ENCODE results near the gene MLLT11. TPM values are rescaled to one million over a fixed set of nuclear protein-coding genes. Genes with fewer than 3 reads are reported as not detected.

Gene MLLT11
- total and polyA plus RNA-seq, 10 of the 15 experiments (the other 5 are each of a cell fraction or from before 2014, with no cell fraction given): 6.2 to 27.3 (median 9.2) TPM

- H3K4me3 ChIP-seq: no peak overlapping the region
- FAIRE-seq: no peak
- intact Hi-C loops (cut with micrococcal nuclease; ENCODE audit: unreplicated experiment): no loop called here
- H3K27ac ChIP-seq (ENCODE audit: control insufficient read depth, insufficient read depth): no peak overlapping the region
- ChIA-PET POLR2A (interaction anchor here (0.6 kb wide), 1 partner anchor 31 kb away, joined by 7 read pairs; no protein-coding TSS in a partner anchor), SMC1A (ENCODE audit: uncharacterized antibody, unreplicated experiment) (interaction anchor here (1.4 to 3.3 kb wide), 2 partner anchors 9 to 49 kb away, joined by 4 to 15 read pairs; partner anchors contain the start of gene TNFAIP8L2), CTCF (interaction anchor here (0.6 to 1.0 kb wide), 2 partner anchors 8 kb away, joined by 3 to 6 read pairs; no protein-coding TSS in a partner anchor), RAD21 (ENCODE audit: unreplicated experiment) (no interaction called here)
- no peak for ATAC-seq
- no peaks in the 10 kb centered on the region for H3K27me3 ChIP-seq (replicated peaks in 1 of 2; ENCODE audit: control insufficient read depth in 2 of 2, insufficient read depth in 2 of 2, low read length in 1 of 2)
- no peak overlapping the region for H2AFZ ChIP-seq (ENCODE audit: control insufficient read depth, low read depth, low read length)
- no TSS peak for BruUV-seq (replicated peaks)
- no peak overlapping the region for H3K4me2 ChIP-seq (ENCODE audit: control insufficient read depth, insufficient read depth)
- DNase-seq (ENCODE audit: low read depth, low spot score): no peak
- in situ Hi-C loops (cut with MboI): no loop called here
- H3K9ac ChIP-seq (ENCODE audit: control insufficient read depth, insufficient read depth, low read length): no peak overlapping the region
- no peaks in the 10 kb centered on the region for H3K9me3 ChIP-seq (replicated peaks; ENCODE audit: control insufficient read depth, insufficient read depth, low read length)
- no peaks in the 10 kb centered on the region for H4K20me1 ChIP-seq (ENCODE audit: control insufficient read depth, insufficient read depth)
- 66% methylated on average over 5 of the region's 5 CpGs for WGBS (ENCODE audit: insufficient coverage, insufficient replicate concordance, low lambda C conversion rate, missing lambda C conversion rate)
- H3K79me2 ChIP-seq (ENCODE audit: control insufficient read depth, insufficient read depth, low read length): no peaks in the 10 kb centered on the region
- H3K36me3 ChIP-seq (ENCODE audit: control insufficient read depth in 2 of 2, insufficient read depth in 2 of 2, low read length in 1 of 2): no peaks in the 10 kb centered on the region
- no peaks in the 10 kb centered on the region for H3K4me1 ChIP-seq (ENCODE audit: control insufficient read depth, insufficient read depth, low read length)
- TF ChIP-seq BCL3 (IDR thresholded peaks at IDR 0.05; ENCODE audit: borderline replicate concordance, insufficient read depth, low read depth, low read length, poor library complexity, severe bottlenecking): no peak
- TF ChIP-seq CUX1 (IDR thresholded peaks at IDR 0.05; ENCODE audit: insufficient replicate concordance, low read depth, low read length): no peak
- TF ChIP-seq SP1 (IDR thresholded peaks at IDR 0.05; ENCODE audit: low read depth, low read length): no peak
- no peak for TF ChIP-seq ZBTB4 (CRISPR knock-in tag; IDR thresholded peaks at IDR 0.05)
- no peak for TF ChIP-seq MEF2A (IDR thresholded peaks at IDR 0.05; ENCODE audit: insufficient read depth, low read depth, low read length)
- no peak for TF ChIP-seq FOS (IDR thresholded peaks at IDR 0.05; ENCODE audit: borderline replicate concordance, extremely low read depth, insufficient read length)
- no peak for TF ChIP-seq ZNF687 (IDR thresholded peaks at IDR 0.05)
Measured at GRCh38 chr1:151108331-151108730, 48.1 kb downstream of the MLLT11 start.

Measured in GM12878 (cell line).